Measurements from ENCODE around the gene DMD. TPM values are rescaled to one million over a fixed set of nuclear protein-coding genes. Genes with fewer than 3 reads are reported as not detected.
"Not testable (repeated sequence)": the region's sequence is repeated elsewhere in the genome, so short reads cannot be mapped to it uniquely, and the experiment has no call there.

The DMD gene
- total and polyA plus RNA-seq, 4 experiments from 2014 or later: 0.18 to 0.55 (median 0.19) TPM; not detected in 1

DNA sequence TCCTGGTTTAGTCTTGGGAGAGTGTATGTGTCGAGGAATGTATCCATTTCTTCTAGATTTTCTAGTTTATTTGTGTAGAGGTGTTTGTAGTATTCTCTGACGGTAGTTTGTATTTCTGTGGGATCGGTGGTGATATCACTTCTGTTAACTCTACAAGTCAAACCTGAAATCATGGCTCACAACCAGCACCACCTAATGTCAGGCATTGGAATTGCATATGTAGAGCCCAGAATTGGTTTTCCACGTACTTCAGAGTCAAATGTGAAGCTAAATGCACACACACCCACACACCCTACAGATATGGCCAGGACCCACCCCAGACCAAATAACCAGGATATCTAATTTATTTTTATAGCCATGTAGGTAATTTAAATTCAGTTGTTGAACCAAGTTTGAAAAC lies 964.7 kb downstream of the DMD start:
- CTCF ChIA-PET (ENCODE audit: partially characterized antibody); H3K4me3 Mint-ChIP-seq; H3K27ac ChIP-seq (ENCODE audit: low read depth, low read length); H3K27me3 Mint-ChIP-seq; H3K27me3 ChIP-seq (ENCODE audit: insufficient read depth, low read length); DNase-seq; H3K36me3 Mint-ChIP-seq; H3K4me1 ChIP-seq (ENCODE audit: insufficient read depth, low read length); H3K9me3 Mint-ChIP-seq; H3K4me3 ChIP-seq (ENCODE audit: low read length in 2 of 2); H3K4me1 Mint-ChIP-seq; H3K27ac Mint-ChIP-seq; H3K9me3 ChIP-seq (ENCODE audit: control insufficient read depth in 1 of 2, low read length in 2 of 2); POLR2A ChIA-PET (ENCODE audit: partially characterized antibody); H3K36me3 ChIP-seq (ENCODE audit: insufficient read depth, low read length); intact Hi-C loops (cut with micrococcal nuclease): not testable (repeated sequence)

GRCh38 chrX:32195611-32196010 lies 1015.7 kb downstream of the DMD start:
- Histone ChIP-seq H3K4me1 (ENCODE audit: insufficient read depth, low read length) (no peaks in the 10 kb centered on the region), H3K9me3 (ENCODE audit: control insufficient read depth in 1 of 2, low read length in 2 of 2) (no peaks in the 10 kb centered on the region), H3K27ac (ENCODE audit: low read depth, low read length) (no peak overlapping the region), H3K36me3 (ENCODE audit: insufficient read depth, low read length) (no peaks in the 10 kb centered on the region), H3K4me3 (ENCODE audit: low read length in 2 of 2) (no peak overlapping the region), H3K27me3 (ENCODE audit: insufficient read depth, low read length) (no peaks in the 10 kb centered on the region)
- ChIA-PET CTCF (ENCODE audit: partially characterized antibody) (no interaction called here), POLR2A (ENCODE audit: partially characterized antibody) (no interaction called here)
- Mint-ChIP-seq H3K27ac (no peak overlapping the region), H3K36me3 (no peaks in the 10 kb centered on the region), H3K4me1 (no peaks in the 10 kb centered on the region), H3K9me3 (peaks cover 0 to 3% (median 0%) of the 10 kb centered on the region in 8 donors), H3K27me3 (no peaks in the 10 kb centered on the region), H3K4me3 (no peak overlapping the region)
- intact Hi-C loops (cut with micrococcal nuclease): no loop called here
- DNase-seq: no peak

DNA sequence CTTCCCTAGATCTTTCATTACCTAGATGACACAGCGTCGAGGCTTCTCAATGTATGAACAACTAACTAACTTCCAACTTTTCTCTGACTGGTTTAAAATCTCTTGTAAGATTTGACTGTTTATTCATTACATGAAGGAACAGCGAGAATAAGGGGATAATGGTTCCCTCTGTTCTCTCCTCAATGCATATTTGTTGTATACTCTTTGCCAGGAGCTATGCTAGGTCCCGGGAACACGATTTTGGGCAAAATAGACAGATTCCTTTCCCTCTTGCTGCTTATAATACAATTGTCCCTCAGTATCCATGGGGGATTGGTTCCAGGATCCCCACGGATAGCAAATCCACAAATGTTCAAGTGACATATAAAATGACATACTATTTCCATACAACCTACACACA lies 1020.0 kb downstream of the DMD start:
- POLR2A ChIA-PET (ENCODE audit: partially characterized antibody): no interaction called here
- no peak for DNase-seq
- Histone ChIP-seq H3K9me3 (ENCODE audit: control insufficient read depth in 1 of 2, low read length in 2 of 2) (no peaks in the 10 kb centered on the region), H3K4me3 (ENCODE audit: low read length in 2 of 2) (no peak overlapping the region), H3K4me1 (ENCODE audit: insufficient read depth, low read length) (no peaks in the 10 kb centered on the region), H3K27me3 (ENCODE audit: insufficient read depth, low read length) (no peaks in the 10 kb centered on the region), H3K36me3 (ENCODE audit: insufficient read depth, low read length) (no peaks in the 10 kb centered on the region), H3K27ac (ENCODE audit: low read depth, low read length) (no peak overlapping the region)
- H3K27me3 Mint-ChIP-seq: no peaks in the 10 kb centered on the region
- H3K4me3 Mint-ChIP-seq: no peak overlapping the region
- CTCF ChIA-PET (ENCODE audit: partially characterized antibody): no interaction called here
- H3K4me1 Mint-ChIP-seq: no peaks in the 10 kb centered on the region
- H3K36me3 Mint-ChIP-seq: no peaks in the 10 kb centered on the region
- intact Hi-C loops (cut with micrococcal nuclease): no loop called here
- H3K27ac Mint-ChIP-seq: no peak overlapping the region
- peaks cover 0 to 3% (median 0%) of the 10 kb centered on the region in 8 donors for H3K9me3 Mint-ChIP-seq

- no peaks in the 10 kb centered on the region for H3K9me3 ChIP-seq (ENCODE audit: control insufficient read depth in 1 of 2, low read length in 2 of 2)
- H3K27ac Mint-ChIP-seq: no peak overlapping the region
- intact Hi-C loops (cut with micrococcal nuclease): no loop called here
- H3K4me1 ChIP-seq (ENCODE audit: insufficient read depth, low read length): no peaks in the 10 kb centered on the region
- H3K4me3 ChIP-seq (ENCODE audit: low read length in 2 of 2): no peak overlapping the region
- H3K27ac ChIP-seq (ENCODE audit: low read depth, low read length): no peak overlapping the region
- POLR2A ChIA-PET (ENCODE audit: partially characterized antibody): no interaction called here
- no peak for DNase-seq
- no peaks in the 10 kb centered on the region for H3K4me1 Mint-ChIP-seq
- peaks cover 0 to 3% (median 0%) of the 10 kb centered on the region in 8 donors for H3K9me3 Mint-ChIP-seq
- no peaks in the 10 kb centered on the region for H3K27me3 Mint-ChIP-seq
- no peaks in the 10 kb centered on the region for H3K27me3 ChIP-seq (ENCODE audit: insufficient read depth, low read length)
- no peaks in the 10 kb centered on the region for H3K36me3 Mint-ChIP-seq
- CTCF ChIA-PET (ENCODE audit: partially characterized antibody): no interaction called here
- no peak overlapping the region for H3K4me3 Mint-ChIP-seq
- H3K36me3 ChIP-seq (ENCODE audit: insufficient read depth, low read length): no peaks in the 10 kb centered on the region
Measured at GRCh38 chrX:32185160-32185559, 1026.2 kb downstream of the DMD start.

GRCh38 chrX:32183066-32183465 lies 1028.3 kb downstream of the DMD start:
- no peak overlapping the region for H3K4me3 ChIP-seq (ENCODE audit: low read length in 2 of 2)
- no peaks in the 10 kb centered on the region for H3K9me3 ChIP-seq (ENCODE audit: control insufficient read depth in 1 of 2, low read length in 2 of 2)
- CTCF ChIA-PET (ENCODE audit: partially characterized antibody): no interaction called here
- no peak overlapping the region for H3K4me3 Mint-ChIP-seq
- intact Hi-C loops (cut with micrococcal nuclease): no loop called here
- no peaks in the 10 kb centered on the region for H3K36me3 ChIP-seq (ENCODE audit: insufficient read depth, low read length)
- no peak overlapping the region for H3K27ac ChIP-seq (ENCODE audit: low read depth, low read length)
- no peak overlapping the region for H3K27ac Mint-ChIP-seq
- no peaks in the 10 kb centered on the region for H3K36me3 Mint-ChIP-seq
- DNase-seq: no peak
- no peaks in the 10 kb centered on the region for H3K27me3 ChIP-seq (ENCODE audit: insufficient read depth, low read length)
- no peaks in the 10 kb centered on the region for H3K4me1 Mint-ChIP-seq
- H3K27me3 Mint-ChIP-seq: no peaks in the 10 kb centered on the region
- POLR2A ChIA-PET (ENCODE audit: partially characterized antibody): no interaction called here
- H3K4me1 ChIP-seq (ENCODE audit: insufficient read depth, low read length): no peaks in the 10 kb centered on the region
- peaks cover 0 to 3% (median 0%) of the 10 kb centered on the region in 8 donors for H3K9me3 Mint-ChIP-seq

GRCh38 chrX:32176510-32176909 lies 1034.8 kb downstream of the DMD start:
- Mint-ChIP-seq H3K9me3 (peaks cover 0 to 4% (median 0%) of the 10 kb centered on the region in 8 donors), H3K27ac (no peak overlapping the region), H3K4me3 (no peak overlapping the region), H3K36me3 (no peaks in the 10 kb centered on the region), H3K27me3 (no peaks in the 10 kb centered on the region), H3K4me1 (no peaks in the 10 kb centered on the region)
- POLR2A ChIA-PET (ENCODE audit: partially characterized antibody): no interaction called here
- DNase-seq: no peak
- CTCF ChIA-PET (ENCODE audit: partially characterized antibody): no interaction called here
- no peaks in the 10 kb centered on the region for H3K27me3 ChIP-seq (ENCODE audit: insufficient read depth, low read length)
- no peak overlapping the region for H3K4me3 ChIP-seq (ENCODE audit: low read length in 2 of 2)
- intact Hi-C loops (cut with micrococcal nuclease): no loop called here
- no peaks in the 10 kb centered on the region for H3K36me3 ChIP-seq (ENCODE audit: insufficient read depth, low read length)
- H3K27ac ChIP-seq (ENCODE audit: low read depth, low read length): no peak overlapping the region
- no peaks in the 10 kb centered on the region for H3K4me1 ChIP-seq (ENCODE audit: insufficient read depth, low read length)
- no peaks in the 10 kb centered on the region for H3K9me3 ChIP-seq (ENCODE audit: control insufficient read depth in 1 of 2, low read length in 2 of 2)

- Mint-ChIP-seq H3K4me3 (no peak overlapping the region), H3K9me3 (peaks cover 0 to 6% (median 1%) of the 10 kb centered on the region in 8 donors), H3K36me3 (no peaks in the 10 kb centered on the region), H3K4me1 (no peaks in the 10 kb centered on the region), H3K27me3 (no peaks in the 10 kb centered on the region), H3K27ac (no peak overlapping the region)
- Histone ChIP-seq H3K4me3 (ENCODE audit: low read length in 2 of 2) (no peak overlapping the region), H3K4me1 (ENCODE audit: insufficient read depth, low read length) (no peaks in the 10 kb centered on the region), H3K27me3 (ENCODE audit: insufficient read depth, low read length) (no peaks in the 10 kb centered on the region), H3K9me3 (ENCODE audit: control insufficient read depth in 1 of 2, low read length in 2 of 2) (no peaks in the 10 kb centered on the region), H3K27ac (ENCODE audit: low read depth, low read length) (no peak overlapping the region), H3K36me3 (ENCODE audit: insufficient read depth, low read length) (no peaks in the 10 kb centered on the region)
- intact Hi-C loops (cut with micrococcal nuclease): no loop called here
- ChIA-PET CTCF (ENCODE audit: partially characterized antibody) (no interaction called here), POLR2A (ENCODE audit: partially characterized antibody) (no interaction called here)
- DNase-seq: no peak
Measured at GRCh38 chrX:32170481-32170880, 1040.9 kb downstream of the DMD start.

DNA sequence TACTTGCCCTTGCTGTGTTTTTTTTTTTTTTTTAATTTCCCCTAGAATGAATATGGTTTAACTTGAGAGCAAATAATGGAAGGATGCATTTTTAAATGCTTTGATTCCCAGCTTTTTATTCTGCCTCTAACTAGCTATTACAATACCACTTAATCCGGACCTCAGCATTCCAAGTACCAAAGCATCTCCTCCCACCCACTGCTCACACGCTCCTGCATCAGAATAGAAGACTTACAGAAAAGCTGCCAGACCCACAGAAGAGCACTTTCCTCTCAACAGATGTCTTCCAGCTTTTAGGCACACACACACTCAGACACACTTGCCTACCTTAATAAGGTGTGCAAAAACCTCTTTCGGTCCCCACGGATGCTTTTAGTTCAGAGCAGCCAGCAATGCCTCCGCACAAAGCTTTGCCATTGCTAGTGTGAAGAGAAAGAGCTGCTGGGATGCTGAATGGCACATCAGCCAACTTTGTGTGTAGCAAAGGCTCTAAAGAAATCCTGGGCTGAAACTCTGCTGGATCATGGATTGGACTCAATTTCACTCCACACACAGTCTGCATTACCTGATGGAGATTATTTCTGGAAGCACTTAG lies 1056.2 kb downstream of the DMD start:
- CTCF ChIA-PET (ENCODE audit: partially characterized antibody): no interaction called here
- no peaks in the 10 kb centered on the region for H3K9me3 ChIP-seq (ENCODE audit: control insufficient read depth in 1 of 2, low read length in 2 of 2)

More for the DNA sequence above, 1056.2 kb downstream of the DMD start:
- H3K27me3 Mint-ChIP-seq: no peaks in the 10 kb centered on the region
- H3K4me1 Mint-ChIP-seq: no peaks in the 10 kb centered on the region
- no peak overlapping the region for H3K4me3 ChIP-seq (ENCODE audit: low read length in 2 of 2)
- no peak overlapping the region for H3K27ac Mint-ChIP-seq
- H3K9me3 Mint-ChIP-seq: peaks cover 0 to 6% (median 2%) of the 10 kb centered on the region in 8 donors
- H3K4me1 ChIP-seq (ENCODE audit: insufficient read depth, low read length): no peaks in the 10 kb centered on the region
- H3K4me3 Mint-ChIP-seq: no peak overlapping the region
- no peak for DNase-seq
- no peaks in the 10 kb centered on the region for H3K36me3 ChIP-seq (ENCODE audit: insufficient read depth, low read length)
- H3K36me3 Mint-ChIP-seq: no peaks in the 10 kb centered on the region
- POLR2A ChIA-PET (ENCODE audit: partially characterized antibody): no interaction called here
- H3K27me3 ChIP-seq (ENCODE audit: insufficient read depth, low read length): no peaks in the 10 kb centered on the region
- H3K27ac ChIP-seq (ENCODE audit: low read depth, low read length): no peak overlapping the region
- intact Hi-C loops (cut with micrococcal nuclease): no loop called here
